22Rv1 (cell line): ENCODE results near the gene FLNB.

ENCODE experiments used
- CTCF ChIP-seq: fragments of 450-650 bp; IDR thresholded peaks from 2 replicates; pipeline ENCODE4 v1.5.1; 2017; ENCODE audit warnings: mild to moderate bottlenecking
- ZFX ChIP-seq: fragments of 450-650 bp; IDR thresholded peaks from 2 replicates; pipeline ENCODE4 v1.6.1; 2017; ENCODE audit warnings: antibody characterized with exemption, borderline replicate concordance

GRCh38 chr3:58102390-58102750 is 94.1 kb downstream of the FLNB start:
- TF ChIP-seq CTCF (no peak), ZFX (no peak)
